ENCODE results near the gene NOP53. TPM values are rescaled to one million over a fixed set of nuclear protein-coding genes. Genes with fewer than 3 reads are reported as not detected.

NOP53 gene
- total RNA-seq, 1 donor from 2014 or later: 285 TPM

GRCh38 chr19:47755762-47756626, 10.6 kb downstream of the NOP53 start:
- Mint-ChIP-seq H3K4me3 (no peak overlapping the region), H3K27ac (ENCODE audit: unreplicated experiment) (no peak overlapping the region), H3K27me3 (ENCODE audit: low read depth) (no peaks in the 10 kb centered on the region), H3K4me1 (no peaks in the 10 kb centered on the region), H3K36me3 (ENCODE audit: low read depth) (peaks cover 26% of the 10 kb centered on the region), H3K9me3 (no peaks in the 10 kb centered on the region)
- no peak for DNase-seq (ENCODE audit: low read depth, low spot score)
- TF ChIP-seq, protein P1, sequence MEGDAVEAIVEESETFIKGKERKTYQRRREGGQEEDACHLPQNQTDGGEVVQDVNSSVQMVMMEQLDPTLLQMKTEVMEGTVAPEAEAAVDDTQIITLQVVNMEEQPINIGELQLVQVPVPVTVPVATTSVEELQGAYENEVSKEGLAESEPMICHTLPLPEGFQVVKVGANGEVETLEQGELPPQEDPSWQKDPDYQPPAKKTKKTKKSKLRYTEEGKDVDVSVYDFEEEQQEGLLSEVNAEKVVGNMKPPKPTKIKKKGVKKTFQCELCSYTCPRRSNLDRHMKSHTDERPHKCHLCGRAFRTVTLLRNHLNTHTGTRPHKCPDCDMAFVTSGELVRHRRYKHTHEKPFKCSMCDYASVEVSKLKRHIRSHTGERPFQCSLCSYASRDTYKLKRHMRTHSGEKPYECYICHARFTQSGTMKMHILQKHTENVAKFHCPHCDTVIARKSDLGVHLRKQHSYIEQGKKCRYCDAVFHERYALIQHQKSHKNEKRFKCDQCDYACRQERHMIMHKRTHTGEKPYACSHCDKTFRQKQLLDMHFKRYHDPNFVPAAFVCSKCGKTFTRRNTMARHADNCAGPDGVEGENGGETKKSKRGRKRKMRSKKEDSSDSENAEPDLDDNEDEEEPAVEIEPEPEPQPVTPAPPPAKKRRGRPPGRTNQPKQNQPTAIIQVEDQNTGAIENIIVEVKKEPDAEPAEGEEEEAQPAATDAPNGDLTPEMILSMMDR (conservative IDR thresholded peaks at IDR 0.05): no peak

GRCh38 chr19:47756627-47756929, 11.2 kb downstream of the NOP53 start:
- Mint-ChIP-seq H3K4me3 (no peak overlapping the region), H3K27ac (ENCODE audit: unreplicated experiment) (no peak overlapping the region), H3K27me3 (ENCODE audit: low read depth) (no peaks in the 10 kb centered on the region), H3K9me3 (no peaks in the 10 kb centered on the region), H3K36me3 (ENCODE audit: low read depth) (peaks cover 26% of the 10 kb centered on the region), H3K4me1 (no peaks in the 10 kb centered on the region)
- TF ChIP-seq, protein P1 (conservative IDR thresholded peaks at IDR 0.05): no peak
- DNase-seq (ENCODE audit: low read depth, low spot score): no peak

DNA sequence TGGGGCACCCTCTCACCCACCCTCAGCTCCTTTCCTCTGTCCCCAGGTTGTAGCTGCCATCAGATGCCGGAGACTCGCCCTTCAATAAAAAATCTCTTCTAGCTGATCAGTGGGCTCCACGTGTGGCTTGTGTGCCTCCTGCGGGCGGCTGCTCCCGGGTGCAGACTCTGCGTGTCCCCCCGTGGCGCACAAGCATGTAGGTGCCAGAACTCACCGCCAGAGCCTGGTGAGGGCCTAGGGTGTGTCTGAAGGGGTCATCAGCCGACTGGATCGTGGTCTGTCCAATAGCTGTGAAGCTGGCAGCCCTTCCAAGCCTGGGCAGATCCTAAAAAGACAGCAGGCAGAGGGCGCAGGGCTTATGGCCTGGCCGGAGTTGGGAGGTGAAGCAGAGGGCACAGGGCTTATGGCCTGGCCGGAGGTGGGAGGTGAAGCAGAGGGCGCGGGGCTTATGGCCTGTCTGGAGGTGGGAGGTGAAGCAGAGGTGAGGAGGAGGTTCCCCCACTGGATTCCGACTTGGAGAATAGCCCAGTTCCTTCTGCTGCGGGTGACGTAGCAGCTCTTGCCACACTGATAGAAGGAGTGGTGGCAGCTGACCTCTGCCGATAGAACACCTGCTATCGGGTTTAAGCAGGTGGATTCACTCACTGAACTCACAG, 11.7 kb downstream of the NOP53 start:
- no peaks in the 10 kb centered on the region for H3K9me3 Mint-ChIP-seq
- no peak overlapping the region for H3K27ac Mint-ChIP-seq (ENCODE audit: unreplicated experiment)
- no peak overlapping the region for H3K4me3 Mint-ChIP-seq
- H3K27me3 Mint-ChIP-seq (ENCODE audit: low read depth): no peaks in the 10 kb centered on the region
- DNase-seq (ENCODE audit: low read depth, low spot score): no peak
- no peaks in the 10 kb centered on the region for H3K4me1 Mint-ChIP-seq
- peaks cover 26% of the 10 kb centered on the region for H3K36me3 Mint-ChIP-seq (ENCODE audit: low read depth)
- TF ChIP-seq, protein P1 (conservative IDR thresholded peaks at IDR 0.05): no peak

GRCh38 chr19:47757617-47758442, 12.5 kb downstream of the NOP53 start:
- H3K27ac Mint-ChIP-seq (ENCODE audit: unreplicated experiment): no peak overlapping the region
- H3K27me3 Mint-ChIP-seq (ENCODE audit: low read depth): no peaks in the 10 kb centered on the region
- H3K4me3 Mint-ChIP-seq: no peak overlapping the region
- no peak for DNase-seq (ENCODE audit: low read depth, low spot score)
- H3K9me3 Mint-ChIP-seq: no peaks in the 10 kb centered on the region
- TF ChIP-seq, protein P1 (conservative IDR thresholded peaks at IDR 0.05): no peak
- no peaks in the 10 kb centered on the region for H3K4me1 Mint-ChIP-seq
- peaks cover 26% of the 10 kb centered on the region for H3K36me3 Mint-ChIP-seq (ENCODE audit: low read depth)

GRCh38 chr19:47758443-47758804, 13.1 kb downstream of the NOP53 start:
- Mint-ChIP-seq H3K27me3 (ENCODE audit: low read depth) (no peaks in the 10 kb centered on the region), H3K4me3 (no peak overlapping the region), H3K36me3 (ENCODE audit: low read depth) (peaks cover 24% of the 10 kb centered on the region), H3K4me1 (no peaks in the 10 kb centered on the region), H3K27ac (ENCODE audit: unreplicated experiment) (no peak overlapping the region), H3K9me3 (no peaks in the 10 kb centered on the region)
- DNase-seq (ENCODE audit: low read depth, low spot score): no peak
- TF ChIP-seq, protein P1 (conservative IDR thresholded peaks at IDR 0.05): no peak

Measured in neural crest cell (in vitro differentiated cells).